PC-9 (cell line): ENCODE data around the gene SNTG2. TPM values are rescaled to one million over a fixed set of nuclear protein-coding genes. Genes with fewer than 3 reads are reported as not detected.

ENCODE experiments used
- BruUV-seq: library from RNA; stranded (reverse); fragments of 400-500 nt; replicated peaks from 2 replicates; lab custom pipeline; 2021; lab: Mats Ljungman, UMichigan
- CTCF ChIA-PET: fragments of 300-600 bp; sonication (Branson Sonifier 250); formaldehyde crosslinking; loops from one replicate; lab custom pipeline; 2022; ENCODE audit warnings: antibody characterized with exemption; lab: Charles Lee
- POLR2A ChIA-PET: fragments of 300-600 bp; sonication (Branson Sonifier 250); formaldehyde crosslinking; loops from one replicate; lab custom pipeline; 2022; ENCODE audit warnings: antibody characterized with exemption; ENCODE audit not compliant: unreplicated experiment; lab: Charles Lee
- DNase-seq, 2 experiments: peaks; one replicate each; pipeline versions ENCODE4 v3.0.0 to v3.0.0-alpha.2; 2015 to 2022; ENCODE audit warnings: mixed read lengths in 1 of 2
- H2AFZ ChIP-seq: fragments of 200-600 bp; sonication (generic); 2 replicates; pipeline ENCODE4 v1.8.1; 2017; ENCODE audit warnings: antibody characterized with exemption
- H3F3A ChIP-seq: fragments of 200-600 bp; sonication (generic); 2 replicates; pipeline ENCODE4 v1.8.1; 2017; ENCODE audit warnings: antibody characterized with exemption, mild to moderate bottlenecking, low read depth; ENCODE audit not compliant: insufficient read depth
- H3K27ac ChIP-seq: fragments of 200-600 bp; sonication (generic); 2 replicates; pipeline ENCODE4 v1.6.1; 2016; ENCODE audit warnings: mixed run types
- H3K27me3 ChIP-seq: fragments of 200-600 bp; sonication (generic); 2 replicates; pipeline ENCODE4 v1.6.1; 2016; ENCODE audit warnings: low read depth, mixed run types; ENCODE audit not compliant: insufficient read depth
- H3K36me3 ChIP-seq: fragments of 200-600 bp; sonication (generic); 2 replicates; pipeline ENCODE4 v1.6.1; 2016; ENCODE audit warnings: low read depth, mixed run types
- H3K4me1 ChIP-seq: fragments of 200-600 bp; sonication (generic); replicated peaks from 2 replicates; pipeline ENCODE4 v1.6.1; 2016; ENCODE audit warnings: mixed run types; ENCODE audit not compliant: insufficient read depth
- H3K4me2 ChIP-seq: fragments of 200-600 bp; sonication (generic); 2 replicates; pipeline ENCODE4 v1.6.1; 2017; ENCODE audit warnings: mixed run types
- H3K4me3 ChIP-seq: fragments of 200-600 bp; sonication (generic); 2 replicates; pipeline ENCODE4 v1.6.1; 2016; ENCODE audit warnings: mixed run types
- H3K79me2 ChIP-seq: fragments of 200-600 bp; sonication (generic); 2 replicates; pipeline ENCODE4 v1.6.1; 2017; ENCODE audit warnings: low read depth, mixed run types
- H3K9me2 ChIP-seq: fragments of 200-600 bp; sonication (generic); 2 replicates; pipeline ENCODE4 v1.8.1; 2017; ENCODE audit warnings: mild to moderate bottlenecking; ENCODE audit not compliant: insufficient read depth
- H3K9me3 ChIP-seq: fragments of 200-600 bp; sonication (generic); 2 replicates; pipeline ENCODE4 v1.8.1; 2016; ENCODE audit warnings: low read depth; ENCODE audit not compliant: insufficient read depth
- H4K20me1 ChIP-seq: fragments of 200-600 bp; sonication (generic); 2 replicates; pipeline ENCODE4 v1.8.1; 2017; ENCODE audit not compliant: insufficient read depth
- CTCF ChIP-seq: fragments of 200-600 bp; sonication (generic); conservative IDR thresholded peaks from 2 replicates; pipeline ENCODE4 v1.6.1; 2017; ENCODE audit warnings: mixed run types, antibody characterized with exemption, mild to moderate bottlenecking, moderate library complexity
- EZH2 ChIP-seq: fragments of 200-600 bp; sonication (generic); IDR thresholded peaks from 2 replicates; pipeline ENCODE4 v1.8.0; 2017; ENCODE audit warnings: antibody characterized with exemption, low read depth
- intact Hi-C: fragments of 100-400 bp; cut with micrococcal nuclease; formaldehyde crosslinking; loops from one replicate; pipeline ENCODE4 v1.10.0; 2022; ENCODE audit not compliant: unreplicated experiment
- total RNA-seq: library from RNA; stranded (reverse); gene quantifications from 2 replicates; pipeline ENCODE4 v1.2.3, GENCODE V29; 2021

The SNTG2 gene
- total RNA-seq, 1 experiment from 2014 or later, result not detected

GRCh38 chr2:1136846-1137245, 186.2 kb downstream of the SNTG2 start:
- H3K9me3 ChIP-seq, result no peaks in the 10 kb centered on the region
- intact Hi-C loops, result no loop called here
- H3K9me2 ChIP-seq, result no peaks in the 10 kb centered on the region
- H3F3A ChIP-seq, result no peaks in the 10 kb centered on the region
- no peak for DNase-seq
- no TSS peak for BruUV-seq
- no peak overlapping the region for H3K4me2 ChIP-seq
- no peak overlapping the region for H3K27ac ChIP-seq
- POLR2A ChIA-PET, result no interaction called here
- CTCF ChIA-PET, result no interaction called here
- H2AFZ ChIP-seq, result no peak overlapping the region
- H4K20me1 ChIP-seq, result no peaks in the 10 kb centered on the region
- no peak for TF ChIP-seq CTCF
- no peak for TF ChIP-seq EZH2
- no peaks in the 10 kb centered on the region for H3K4me1 ChIP-seq
- H3K36me3 ChIP-seq, result no peaks in the 10 kb centered on the region
- no peak overlapping the region for H3K4me3 ChIP-seq
- H3K27me3 ChIP-seq, result peaks cover 65% of the 10 kb centered on the region
- H3K79me2 ChIP-seq, result no peaks in the 10 kb centered on the region

- ChIA-PET CTCF (no interaction called here), POLR2A (no interaction called here)
- intact Hi-C loops, result no loop called here
- DNase-seq, result no peak
- peaks cover 63% of the 10 kb centered on the region for H3K27me3 ChIP-seq
- H2AFZ ChIP-seq, result no peak overlapping the region
- no peaks in the 10 kb centered on the region for H3K79me2 ChIP-seq
- TF ChIP-seq EZH2 (no peak), CTCF (no peak)
- no peaks in the 10 kb centered on the region for H3K36me3 ChIP-seq
- H3K4me2 ChIP-seq, result no peak overlapping the region
- no peaks in the 10 kb centered on the region for H3K9me3 ChIP-seq
- H3K4me3 ChIP-seq, result no peak overlapping the region
- H3K4me1 ChIP-seq, result no peaks in the 10 kb centered on the region
- H4K20me1 ChIP-seq, result no peaks in the 10 kb centered on the region
- H3K27ac ChIP-seq, result no peak overlapping the region
- no peaks in the 10 kb centered on the region for H3F3A ChIP-seq
- H3K9me2 ChIP-seq, result no peaks in the 10 kb centered on the region
- no TSS peak for BruUV-seq
Measured at GRCh38 chr2:1137264-1137663, 186.6 kb downstream of the SNTG2 start.

GRCh38 chr2:1137913-1138391, 187.3 kb downstream of the SNTG2 start:
- no peaks in the 10 kb centered on the region for H3K9me2 ChIP-seq
- no peak overlapping the region for H3K4me3 ChIP-seq
- H3K4me2 ChIP-seq, result no peak overlapping the region
- intact Hi-C loops, result no loop called here
- ChIA-PET POLR2A (no interaction called here), CTCF (no interaction called here)
- no peaks in the 10 kb centered on the region for H3K36me3 ChIP-seq
- H3K27me3 ChIP-seq, result peaks cover 56% of the 10 kb centered on the region
- H3K9me3 ChIP-seq, result no peaks in the 10 kb centered on the region
- BruUV-seq, result no TSS peak
- no peaks in the 10 kb centered on the region for H3F3A ChIP-seq
- DNase-seq, result no peak
- H4K20me1 ChIP-seq, result no peaks in the 10 kb centered on the region
- H3K4me1 ChIP-seq, result no peaks in the 10 kb centered on the region
- no peak overlapping the region for H2AFZ ChIP-seq
- TF ChIP-seq CTCF (no peak), EZH2 (no peak)
- H3K27ac ChIP-seq, result no peak overlapping the region
- H3K79me2 ChIP-seq, result no peaks in the 10 kb centered on the region
